KMS-11 (cell line): ENCODE results near the gene MMP7.

Source experiments
- H2AFZ ChIP-seq: fragments of 200-600 bp; sonication (generic); 2 replicates; pipeline ENCODE4 v1.6.1; 2016; ENCODE audit warnings: antibody characterized with exemption, mixed run types, low read depth
- H3K27ac ChIP-seq: fragments of 200-600 bp; sonication (generic); 2 replicates; pipeline ENCODE4 v1.6.1; 2016; ENCODE audit warnings: mild to moderate bottlenecking, mixed run types
- H3K27me3 ChIP-seq: fragments of 200-600 bp; sonication (generic); 2 replicates; pipeline ENCODE4 v1.6.1; 2017; ENCODE audit warnings: mild to moderate bottlenecking, low read depth, mixed run types, moderate library complexity; ENCODE audit not compliant: insufficient read depth
- H3K36me3 ChIP-seq: fragments of 200-600 bp; sonication (generic); 2 replicates; pipeline ENCODE4 v1.6.1; 2017; ENCODE audit warnings: mild to moderate bottlenecking, mixed run types; ENCODE audit not compliant: insufficient read depth
- H3K4me1 ChIP-seq: fragments of 200-600 bp; sonication (generic); 2 replicates; pipeline ENCODE4 v1.6.1; 2016; ENCODE audit warnings: mild to moderate bottlenecking, low read depth, mixed run types; ENCODE audit not compliant: poor library complexity, severe bottlenecking
- H3K4me2 ChIP-seq: fragments of 200-600 bp; sonication (generic); 2 replicates; pipeline ENCODE4 v1.7.0; 2016; ENCODE audit warnings: mild to moderate bottlenecking, mixed run types
- H3K4me3 ChIP-seq: fragments of 200-600 bp; sonication (generic); IDR thresholded peaks from 2 replicates; pipeline ENCODE4 v1.6.1; 2017; ENCODE audit warnings: low read depth, low read length, mixed read lengths; ENCODE audit not compliant: insufficient read depth
- H3K79me2 ChIP-seq: fragments of 200-600 bp; sonication (generic); 2 replicates; pipeline ENCODE4 v1.6.1; 2016; ENCODE audit warnings: low read depth, mixed run types; ENCODE audit not compliant: insufficient read depth
- H3K9ac ChIP-seq: fragments of 200-600 bp; sonication (generic); 2 replicates; pipeline ENCODE4 v1.6.1; 2016; ENCODE audit warnings: mild to moderate bottlenecking, mixed run types
- H4K20me1 ChIP-seq: fragments of 200-600 bp; sonication (generic); 2 replicates; pipeline ENCODE4 v1.6.1; 2016; ENCODE audit warnings: mild to moderate bottlenecking, mixed run types; ENCODE audit not compliant: insufficient read depth
- CTCF ChIP-seq: fragments of 200-600 bp; sonication (generic); conservative IDR thresholded peaks from 2 replicates; pipeline ENCODE4 v1.6.1; 2017; ENCODE audit warnings: low read depth, mild to moderate bottlenecking, antibody characterized with exemption, low read length, moderate library complexity, mixed read lengths

MMP7 gene

GRCh38 chr11:102552020-102552419 lies 21.5 kb upstream of the MMP7 start:
- H3K4me2 ChIP-seq, result no peak overlapping the region
- H3K9ac ChIP-seq, result no peak overlapping the region
- no peak overlapping the region for H3K4me3 ChIP-seq
- no peaks in the 10 kb centered on the region for H4K20me1 ChIP-seq
- no peaks in the 10 kb centered on the region for H3K79me2 ChIP-seq
- no peaks in the 10 kb centered on the region for H3K27me3 ChIP-seq
- no peaks in the 10 kb centered on the region for H3K36me3 ChIP-seq
- no peaks in the 10 kb centered on the region for H3K4me1 ChIP-seq
- TF ChIP-seq CTCF, result no peak
- no peak overlapping the region for H2AFZ ChIP-seq
- no peak overlapping the region for H3K27ac ChIP-seq

GRCh38 chr11:102551169-102551781 lies 20.7 kb upstream of the MMP7 start:
- no peak overlapping the region for H2AFZ ChIP-seq
- no peak for TF ChIP-seq CTCF
- no peak overlapping the region for H3K9ac ChIP-seq
- no peak overlapping the region for H3K4me3 ChIP-seq
- no peak overlapping the region for H3K27ac ChIP-seq
- no peaks in the 10 kb centered on the region for H4K20me1 ChIP-seq
- no peaks in the 10 kb centered on the region for H3K27me3 ChIP-seq
- no peak overlapping the region for H3K4me2 ChIP-seq
- H3K36me3 ChIP-seq, result no peaks in the 10 kb centered on the region
- no peaks in the 10 kb centered on the region for H3K79me2 ChIP-seq
- no peaks in the 10 kb centered on the region for H3K4me1 ChIP-seq

- no peak overlapping the region for H3K4me2 ChIP-seq
- no peaks in the 10 kb centered on the region for H3K79me2 ChIP-seq
- no peak overlapping the region for H3K4me3 ChIP-seq
- H3K36me3 ChIP-seq, result no peaks in the 10 kb centered on the region
- TF ChIP-seq CTCF, result no peak
- no peak overlapping the region for H3K9ac ChIP-seq
- H2AFZ ChIP-seq, result no peak overlapping the region
- no peaks in the 10 kb centered on the region for H4K20me1 ChIP-seq
- no peaks in the 10 kb centered on the region for H3K4me1 ChIP-seq
- H3K27me3 ChIP-seq, result no peaks in the 10 kb centered on the region
- no peak overlapping the region for H3K27ac ChIP-seq
Observed at GRCh38 chr11:102546923-102547471, 16.4 kb upstream of the MMP7 start.

GRCh38 chr11:102546427-102546826 lies 15.9 kb upstream of the MMP7 start:
- Histone ChIP-seq H2AFZ (no peak overlapping the region), H3K4me2 (no peak overlapping the region)

More at GRCh38 chr11:102546427-102546826, 15.9 kb upstream of the MMP7 start:
- Histone ChIP-seq H3K36me3 (no peaks in the 10 kb centered on the region), H3K27me3 (no peaks in the 10 kb centered on the region), H3K9ac (no peak overlapping the region), H4K20me1 (no peaks in the 10 kb centered on the region), H3K4me3 (no peak overlapping the region), H3K27ac (no peak overlapping the region), H3K79me2 (no peaks in the 10 kb centered on the region), H3K4me1 (no peaks in the 10 kb centered on the region)
- no peak for TF ChIP-seq CTCF
